ENCODE results near the gene CCDC28B.
A peak's percentile ranks its signal among the peaks of the same experiment; 100 is the strongest.

The CCDC28B gene

GRCh38 chr1:32208891-32209328, 8.5 kb downstream of the CCDC28B start, which contains the start of gene DCDC2B:
DCDC2B (plus strand) TSS chr1:32209089; CDS start chr1:32209094, 5 bp downstream.
- no peaks in the 10 kb centered on the region for H3K27me3 ChIP-seq (replicated peaks)
- H3K36me3 ChIP-seq (replicated peaks) = peaks cover 4% of the 10 kb centered on the region
- peak; percentile 31 for DNase-seq
- no peak within 1 kb of the TSS for H3K27ac ChIP-seq
- no peak for TF ChIP-seq CTCF (IDR thresholded peaks at IDR 0.05; ENCODE audit: low read depth, low read length, missing control alignments)
- no peak within 1 kb of the TSS for H3K4me3 ChIP-seq (ENCODE audit: low read depth, low read length)
- in situ Hi-C loops (cut with HindIII; ENCODE audit: low pct_ligation_motif_present, low sequenced_read_pairs) = no loop called here

GRCh38 chr1:32215629-32216480, 15.5 kb downstream of the CCDC28B start:
- peak; percentile 53 for DNase-seq
- no peaks in the 10 kb centered on the region for H3K27me3 ChIP-seq (replicated peaks)
- peak; percentile 92 for TF ChIP-seq CTCF (IDR thresholded peaks at IDR 0.05; ENCODE audit: low read depth, low read length, missing control alignments)
- H3K27ac ChIP-seq = no peak overlapping the region
- no peak overlapping the region for H3K4me3 ChIP-seq (ENCODE audit: low read depth, low read length)
- H3K36me3 ChIP-seq (replicated peaks) = peaks cover 17% of the 10 kb centered on the region
- in situ Hi-C loops (cut with HindIII; ENCODE audit: low pct_ligation_motif_present, low sequenced_read_pairs) = no loop called here

DNA sequence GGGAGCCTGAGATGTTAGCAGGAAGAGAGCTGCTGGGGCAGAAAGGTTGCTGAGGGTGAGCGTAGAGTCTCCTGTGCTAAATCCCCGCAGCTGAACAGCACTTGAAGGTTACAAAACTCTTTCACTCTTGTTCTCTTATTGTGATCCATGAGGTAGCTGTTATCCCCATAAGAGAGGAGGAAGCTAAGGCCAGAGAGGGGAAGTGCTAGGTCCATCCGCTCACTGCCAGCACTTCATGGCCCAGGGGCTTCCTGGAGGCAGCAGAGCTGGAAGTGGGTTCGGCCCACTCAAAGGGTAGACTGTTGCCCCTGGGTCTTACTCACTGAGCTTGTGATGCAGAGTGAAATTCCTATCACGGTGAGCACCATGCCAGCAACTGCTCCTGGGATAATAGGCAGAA, 16.2 kb downstream of the CCDC28B start:
- in situ Hi-C loops (cut with HindIII; ENCODE audit: low pct_ligation_motif_present, low sequenced_read_pairs) = no loop called here
- no peak overlapping the region for H3K4me3 ChIP-seq (ENCODE audit: low read depth, low read length)
- H3K36me3 ChIP-seq (replicated peaks) = peaks cover 17% of the 10 kb centered on the region
- H3K27me3 ChIP-seq (replicated peaks) = no peaks in the 10 kb centered on the region
- no peak overlapping the region for H3K27ac ChIP-seq
- TF ChIP-seq CTCF (IDR thresholded peaks at IDR 0.05; ENCODE audit: low read depth, low read length, missing control alignments) = no peak
- no peak for DNase-seq

- Histone ChIP-seq H3K27me3 (replicated peaks) (no peaks in the 10 kb centered on the region), H3K36me3 (replicated peaks) (peaks cover 16% of the 10 kb centered on the region), H3K27ac (no peak overlapping the region), H3K4me3 (ENCODE audit: low read depth, low read length) (no peak overlapping the region)
- TF ChIP-seq CTCF (IDR thresholded peaks at IDR 0.05; ENCODE audit: low read depth, low read length, missing control alignments) = no peak
- in situ Hi-C loops (cut with HindIII; ENCODE audit: low pct_ligation_motif_present, low sequenced_read_pairs) = no loop called here
- no peak for DNase-seq
Observed at GRCh38 chr1:32219022-32219421, 18.6 kb downstream of the CCDC28B start.

- Histone ChIP-seq H3K27ac (no peak overlapping the region), H3K4me3 (ENCODE audit: low read depth, low read length) (peak overlapping the region; percentile 95), H3K27me3 (replicated peaks) (no peaks in the 10 kb centered on the region), H3K36me3 (replicated peaks) (peaks cover 17% of the 10 kb centered on the region)
- in situ Hi-C loops (cut with HindIII; ENCODE audit: low pct_ligation_motif_present, low sequenced_read_pairs) = no loop called here
- no peak for DNase-seq
- TF ChIP-seq CTCF (IDR thresholded peaks at IDR 0.05; ENCODE audit: low read depth, low read length, missing control alignments) = no peak
Observed at GRCh38 chr1:32220746-32221580, 20.6 kb downstream of the CCDC28B start.
